Measurements from ENCODE around the gene CFAP97.

Gene CFAP97

GRCh38 chr4:185190306-185190856 is 13.4 kb downstream of the CFAP97 start:
- TF ChIP-seq, protein P1, sequence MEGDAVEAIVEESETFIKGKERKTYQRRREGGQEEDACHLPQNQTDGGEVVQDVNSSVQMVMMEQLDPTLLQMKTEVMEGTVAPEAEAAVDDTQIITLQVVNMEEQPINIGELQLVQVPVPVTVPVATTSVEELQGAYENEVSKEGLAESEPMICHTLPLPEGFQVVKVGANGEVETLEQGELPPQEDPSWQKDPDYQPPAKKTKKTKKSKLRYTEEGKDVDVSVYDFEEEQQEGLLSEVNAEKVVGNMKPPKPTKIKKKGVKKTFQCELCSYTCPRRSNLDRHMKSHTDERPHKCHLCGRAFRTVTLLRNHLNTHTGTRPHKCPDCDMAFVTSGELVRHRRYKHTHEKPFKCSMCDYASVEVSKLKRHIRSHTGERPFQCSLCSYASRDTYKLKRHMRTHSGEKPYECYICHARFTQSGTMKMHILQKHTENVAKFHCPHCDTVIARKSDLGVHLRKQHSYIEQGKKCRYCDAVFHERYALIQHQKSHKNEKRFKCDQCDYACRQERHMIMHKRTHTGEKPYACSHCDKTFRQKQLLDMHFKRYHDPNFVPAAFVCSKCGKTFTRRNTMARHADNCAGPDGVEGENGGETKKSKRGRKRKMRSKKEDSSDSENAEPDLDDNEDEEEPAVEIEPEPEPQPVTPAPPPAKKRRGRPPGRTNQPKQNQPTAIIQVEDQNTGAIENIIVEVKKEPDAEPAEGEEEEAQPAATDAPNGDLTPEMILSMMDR (IDR thresholded peaks at IDR 0.05; ENCODE audit: insufficient read depth, low read length, poor library complexity, severe bottlenecking) = no peak
- TF ChIP-seq EZH2phosphoT487 (conservative IDR thresholded peaks at IDR 0.05; ENCODE audit: low read length) = no peak
- Histone ChIP-seq H3K27me3 (ENCODE audit: low read length) (no peaks in the 10 kb centered on the region), H3K4me3 (ENCODE audit: insufficient read depth, low read length, poor library complexity, severe bottlenecking) (no peak overlapping the region), H4K20me1 (ENCODE audit: low read depth, low read length) (no peaks in the 10 kb centered on the region), H3F3A (ENCODE audit: insufficient read depth) (no peaks in the 10 kb centered on the region), H2AFZ (ENCODE audit: low read depth, low read length, severe bottlenecking) (no peak overlapping the region), H3K27ac (ENCODE audit: low read depth, low read length) (no peak overlapping the region), H3K9me3 (ENCODE audit: insufficient read depth, low read length) (no peaks in the 10 kb centered on the region), H3K9ac (ENCODE audit: low read length) (no peak overlapping the region), H3K9me2 (replicated peaks; ENCODE audit: insufficient read depth, low read length) (no peaks in the 10 kb centered on the region), H3K36me3 (ENCODE audit: low read length) (peaks cover 15% of the 10 kb centered on the region; the same call in 1 of the 2 replicates), H3K4me2 (ENCODE audit: low read depth, low read length, poor library complexity, severe bottlenecking) (no peak overlapping the region), H3K79me2 (ENCODE audit: insufficient read depth, low read length) (peaks cover 79% of the 10 kb centered on the region)

GRCh38 chr4:185189606-185190305 is 14.0 kb downstream of the CFAP97 start:
- TF ChIP-seq, protein P1 (IDR thresholded peaks at IDR 0.05; ENCODE audit: insufficient read depth, low read length, poor library complexity, severe bottlenecking) = no peak
- TF ChIP-seq EZH2phosphoT487 (conservative IDR thresholded peaks at IDR 0.05; ENCODE audit: low read length) = no peak
- H3K4me2 ChIP-seq (ENCODE audit: low read depth, low read length, poor library complexity, severe bottlenecking) = peak overlapping the region; percentile 10
- H4K20me1 ChIP-seq (ENCODE audit: low read depth, low read length) = no peaks in the 10 kb centered on the region
- peaks cover 79% of the 10 kb centered on the region for H3K79me2 ChIP-seq (ENCODE audit: insufficient read depth, low read length)
- no peak overlapping the region for H3K9ac ChIP-seq (ENCODE audit: low read length)
- H3K27ac ChIP-seq (ENCODE audit: low read depth, low read length) = no peak overlapping the region
- H3K36me3 ChIP-seq (ENCODE audit: low read length) = peaks cover 15% of the 10 kb centered on the region; the same call in 1 of the 2 replicates
- H3K9me3 ChIP-seq (ENCODE audit: insufficient read depth, low read length) = no peaks in the 10 kb centered on the region
- H3F3A ChIP-seq (ENCODE audit: insufficient read depth) = peaks cover under 1% of the 10 kb centered on the region; the same call in 1 of the 2 replicates
- no peak overlapping the region for H3K4me3 ChIP-seq (ENCODE audit: insufficient read depth, low read length, poor library complexity, severe bottlenecking)
- no peak overlapping the region for H2AFZ ChIP-seq (ENCODE audit: low read depth, low read length, severe bottlenecking)
- H3K9me2 ChIP-seq (replicated peaks; ENCODE audit: insufficient read depth, low read length) = no peaks in the 10 kb centered on the region
- no peaks in the 10 kb centered on the region for H3K27me3 ChIP-seq (ENCODE audit: low read length)

DNA sequence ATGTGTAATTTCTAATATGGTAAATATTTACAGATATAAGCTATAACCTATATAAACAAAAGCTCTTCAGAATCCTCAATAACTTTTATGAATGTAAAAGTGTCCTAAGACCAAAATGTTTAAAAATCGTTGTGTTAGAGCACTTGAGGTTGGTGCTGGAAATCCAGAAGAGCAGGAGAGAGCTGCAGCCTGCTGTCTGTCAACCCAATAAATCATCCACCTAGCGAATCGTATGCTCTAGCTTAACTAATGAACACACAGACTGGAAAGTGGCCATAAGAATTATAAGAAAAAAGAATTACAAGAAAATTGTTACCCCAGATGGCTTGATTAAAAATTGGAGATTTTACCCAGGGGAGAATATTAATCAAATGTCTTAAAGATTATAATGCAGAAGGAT is 17.0 kb downstream of the CFAP97 start:
- Histone ChIP-seq H3K79me2 (ENCODE audit: insufficient read depth, low read length) (peaks cover 80% of the 10 kb centered on the region), H3K36me3 (ENCODE audit: low read length) (peaks cover 15% of the 10 kb centered on the region; the same call in 1 of the 2 replicates)

More for the DNA sequence above, 17.0 kb downstream of the CFAP97 start:
- Histone ChIP-seq H3K27me3 (ENCODE audit: low read length) (no peaks in the 10 kb centered on the region), H4K20me1 (ENCODE audit: low read depth, low read length) (no peaks in the 10 kb centered on the region), H2AFZ (ENCODE audit: low read depth, low read length, severe bottlenecking) (no peak overlapping the region), H3K27ac (ENCODE audit: low read depth, low read length) (no peak overlapping the region), H3F3A (ENCODE audit: insufficient read depth) (peaks cover 6% of the 10 kb centered on the region; the same call in 1 of the 2 replicates), H3K9ac (ENCODE audit: low read length) (no peak overlapping the region), H3K4me2 (ENCODE audit: low read depth, low read length, poor library complexity, severe bottlenecking) (no peak overlapping the region), H3K4me3 (ENCODE audit: insufficient read depth, low read length, poor library complexity, severe bottlenecking) (no peak overlapping the region), H3K9me2 (replicated peaks; ENCODE audit: insufficient read depth, low read length) (no peaks in the 10 kb centered on the region), H3K9me3 (ENCODE audit: insufficient read depth, low read length) (no peaks in the 10 kb centered on the region)
- no peak for TF ChIP-seq EZH2phosphoT487 (conservative IDR thresholded peaks at IDR 0.05; ENCODE audit: low read length)
- TF ChIP-seq, protein P1 (IDR thresholded peaks at IDR 0.05; ENCODE audit: insufficient read depth, low read length, poor library complexity, severe bottlenecking) = no peak

Measured in SU-DHL-6 (cell line).